IPS-NIHi7 (cell line): ENCODE measurements around the gene HOXB9.

Experiments used
- DNase-seq: peaks from one replicate; pipeline ENCODE4 v3.0.0; 2012; ENCODE audit warnings: mixed read lengths; ENCODE audit errors: extremely low spot score

HOXB9 gene

DNA sequence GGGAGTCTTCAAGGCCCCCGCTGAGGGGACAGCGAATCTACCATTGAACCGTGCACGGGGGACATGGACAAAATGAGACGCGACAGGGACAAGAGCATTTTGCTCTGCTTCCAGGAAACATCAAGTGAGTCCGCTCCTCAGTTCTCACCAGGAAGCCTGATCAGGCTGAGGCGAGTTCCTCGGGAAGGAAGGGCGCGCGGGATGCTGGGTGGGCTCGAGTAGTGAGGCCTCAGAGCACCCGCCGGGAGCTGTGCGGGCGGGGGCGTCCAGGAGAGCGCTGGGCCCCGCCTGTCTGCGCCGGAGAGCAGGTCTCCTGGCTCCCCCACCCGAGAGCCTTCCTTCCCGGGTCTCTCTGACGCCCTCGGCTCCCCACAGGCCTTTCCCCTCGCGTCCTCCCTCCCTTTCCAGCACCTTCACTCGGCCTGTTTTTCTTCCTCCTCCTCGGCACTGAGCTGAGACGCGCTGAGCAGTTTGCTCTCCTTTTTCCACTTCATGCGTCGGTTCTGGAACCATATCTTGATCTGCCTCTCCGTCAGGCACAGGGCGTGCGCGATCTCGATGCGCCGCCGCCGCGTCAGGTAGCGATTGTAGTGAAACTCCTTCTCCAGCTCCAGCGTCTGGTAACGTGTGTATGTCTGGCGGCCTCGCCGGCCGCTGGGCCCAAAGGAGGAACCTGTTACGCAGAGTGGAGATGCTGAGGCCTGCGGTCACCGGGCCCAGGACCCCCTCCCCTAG is 30.0 kb downstream of the HOXB9 start:
- no peak for DNase-seq

DNA sequence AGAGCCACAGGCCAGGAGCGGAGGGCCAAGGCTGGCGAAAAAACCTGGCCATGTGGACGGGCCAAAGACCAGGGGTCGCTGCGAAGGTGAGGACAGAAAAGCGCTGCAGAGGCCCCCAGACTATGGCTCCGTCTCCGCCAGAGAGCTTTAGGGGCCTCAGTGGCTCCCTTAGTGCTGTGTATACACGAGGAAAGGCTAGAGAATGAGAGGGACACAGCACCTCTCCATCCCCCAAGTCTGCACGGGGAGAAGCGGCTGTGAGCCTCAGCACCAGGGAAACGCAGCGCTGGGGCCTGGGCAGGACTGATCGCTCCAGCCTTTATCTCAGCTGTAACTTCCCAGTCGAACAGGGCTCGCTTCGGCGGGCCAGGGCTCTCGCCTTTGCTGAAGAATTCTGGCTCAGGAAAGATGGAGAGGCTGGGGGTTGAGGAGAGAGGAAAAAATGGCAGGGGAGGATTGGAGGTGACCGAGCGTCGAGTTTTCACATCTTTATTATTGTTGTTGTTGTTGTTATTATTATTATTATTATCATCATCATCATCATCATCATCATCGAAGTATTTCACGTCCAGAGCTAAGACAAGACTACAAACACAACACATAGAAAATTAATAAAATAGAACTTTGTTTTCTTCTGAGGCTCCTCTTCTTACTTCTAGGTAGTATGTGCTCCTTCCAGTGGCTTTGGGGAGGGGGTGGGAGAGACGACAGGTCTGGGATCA is 30.7 kb downstream of the HOXB9 start:
- no peak for DNase-seq

GRCh38 chr17:48594538-48595277 is 31.4 kb downstream of the HOXB9 start:
- no peak for DNase-seq

DNA sequence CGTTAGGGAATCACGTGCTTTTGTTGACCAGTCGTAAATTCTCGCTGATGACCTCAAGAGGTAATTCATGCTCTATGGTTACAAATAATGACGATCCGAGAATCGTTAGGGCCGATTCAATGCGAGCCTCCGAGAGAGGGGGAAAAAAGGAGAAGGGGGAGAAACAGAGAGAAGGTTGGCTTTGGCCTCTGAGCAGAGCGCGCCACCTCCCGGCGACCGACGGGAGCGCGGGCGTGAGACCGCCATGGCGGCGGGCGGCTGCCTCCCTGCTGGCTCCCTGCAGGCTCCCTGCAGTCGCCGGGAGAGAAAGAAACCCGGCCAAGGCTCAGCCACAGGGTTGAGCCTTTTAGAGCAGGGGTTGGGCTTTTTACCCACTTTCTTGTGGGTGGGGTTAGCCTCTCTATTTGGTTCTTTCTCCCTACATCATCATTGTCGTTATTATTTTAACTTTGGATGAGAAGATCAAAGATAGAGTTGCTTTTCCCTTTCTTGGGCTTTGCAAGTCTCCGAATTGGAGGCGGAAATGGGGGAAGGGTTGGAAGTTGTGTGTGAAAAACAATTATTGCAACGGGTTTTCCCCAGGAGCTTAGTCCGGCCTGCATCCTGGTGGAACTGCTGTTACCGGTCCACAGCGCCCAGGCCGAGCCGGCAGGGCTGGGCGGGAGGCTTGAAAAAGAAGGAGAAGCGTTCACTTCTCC is 32.2 kb downstream of the HOXB9 start:
- peak; percentile 84 for DNase-seq

- DNase-seq: no peak
Measured at GRCh38 chr17:48593126-48593829, 32.9 kb downstream of the HOXB9 start, which contains the start of gene HOXB5. HOXB5 (minus strand) TSS chr17:48593779; CDS start chr17:48593682, 97 bp downstream.

DNA sequence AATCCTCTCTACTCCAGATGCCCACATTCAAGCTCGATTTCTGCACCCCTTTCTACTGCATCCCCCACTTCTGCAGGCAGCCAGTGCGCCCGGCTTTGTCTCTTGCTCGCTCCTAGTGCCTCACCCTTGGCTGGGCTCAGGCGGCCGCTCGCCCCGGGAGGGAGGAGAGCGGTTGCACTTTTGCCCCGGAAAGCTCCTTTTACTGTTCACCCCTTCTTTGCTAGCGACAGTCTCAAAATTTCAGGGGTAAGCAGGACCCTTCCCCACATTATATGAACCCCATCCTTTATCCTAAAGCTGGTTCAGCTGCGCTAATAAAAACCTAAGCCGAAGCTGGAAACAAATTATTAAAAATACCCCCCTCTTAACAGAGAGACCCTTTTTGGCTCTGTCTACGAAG is 33.6 kb downstream of the HOXB9 start:
- DNase-seq: no peak

- no peak for DNase-seq
Measured at GRCh38 chr17:48592057-48592514, 34.1 kb downstream of the HOXB9 start.

DNA sequence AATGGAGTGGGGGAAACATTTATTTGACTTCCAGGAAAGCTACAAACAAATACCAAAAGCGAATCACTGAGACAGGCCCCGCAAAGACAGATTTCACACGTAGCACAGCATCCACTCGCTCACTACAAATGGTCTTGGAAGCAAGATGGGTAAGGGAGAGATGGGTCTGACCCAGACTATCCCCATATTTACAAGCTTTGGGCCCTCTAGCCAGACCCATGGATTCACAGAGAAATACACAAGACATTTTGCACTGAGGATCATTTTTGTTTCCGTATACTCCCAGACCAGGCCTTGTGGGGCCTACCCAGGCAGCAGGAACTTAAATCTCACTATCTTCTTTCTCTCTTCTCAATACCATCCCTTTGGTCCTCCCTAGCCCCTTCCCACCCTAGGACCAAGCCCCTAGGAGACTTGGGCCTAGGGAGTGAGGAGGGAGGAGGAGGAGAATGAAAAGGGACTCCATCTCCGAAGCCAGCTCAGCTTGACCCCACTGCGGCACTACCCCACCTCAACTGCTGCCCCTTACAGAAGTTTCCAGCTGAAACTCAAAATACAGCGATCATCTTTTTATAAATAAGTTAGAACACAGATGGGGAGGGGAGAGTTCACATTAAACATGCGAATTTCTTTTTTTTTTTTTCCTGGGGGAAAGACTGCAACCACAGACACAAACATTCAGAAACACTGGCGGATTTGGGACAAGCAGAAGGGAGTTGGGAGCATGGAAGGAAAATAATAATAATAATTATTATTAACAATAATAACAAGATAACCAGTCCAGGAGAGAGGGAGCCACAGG is 34.7 kb downstream of the HOXB9 start:
- DNase-seq: no peak

DNA sequence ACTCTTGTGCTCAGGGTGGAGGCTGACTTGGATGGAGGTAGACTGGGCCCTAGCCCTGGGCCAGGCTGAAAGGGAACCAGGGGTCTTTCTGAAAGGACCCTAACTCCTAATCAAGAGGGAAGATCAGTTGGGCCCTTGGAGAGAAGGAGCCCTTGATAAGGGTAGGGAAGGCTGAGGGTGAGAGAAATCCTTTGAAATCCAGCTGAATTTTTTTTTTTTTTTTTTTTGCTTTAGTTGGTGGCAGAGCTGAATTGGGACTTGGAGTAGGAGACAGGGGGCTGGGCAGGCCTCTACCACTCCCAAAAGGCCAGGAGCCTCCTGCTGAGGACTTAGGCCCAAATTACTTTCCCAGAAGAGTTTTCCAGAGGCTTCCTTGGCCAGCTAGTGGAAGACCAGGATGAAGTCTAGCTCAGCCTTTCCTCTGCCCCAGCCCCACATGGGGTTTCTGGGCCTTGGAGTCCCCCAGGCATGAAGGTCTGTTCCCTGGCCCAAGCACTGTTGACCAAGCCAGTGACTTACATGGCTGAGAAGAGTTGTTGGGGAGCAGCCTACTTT is 35.5 kb downstream of the HOXB9 start:
- DNase-seq: no peak

DNA sequence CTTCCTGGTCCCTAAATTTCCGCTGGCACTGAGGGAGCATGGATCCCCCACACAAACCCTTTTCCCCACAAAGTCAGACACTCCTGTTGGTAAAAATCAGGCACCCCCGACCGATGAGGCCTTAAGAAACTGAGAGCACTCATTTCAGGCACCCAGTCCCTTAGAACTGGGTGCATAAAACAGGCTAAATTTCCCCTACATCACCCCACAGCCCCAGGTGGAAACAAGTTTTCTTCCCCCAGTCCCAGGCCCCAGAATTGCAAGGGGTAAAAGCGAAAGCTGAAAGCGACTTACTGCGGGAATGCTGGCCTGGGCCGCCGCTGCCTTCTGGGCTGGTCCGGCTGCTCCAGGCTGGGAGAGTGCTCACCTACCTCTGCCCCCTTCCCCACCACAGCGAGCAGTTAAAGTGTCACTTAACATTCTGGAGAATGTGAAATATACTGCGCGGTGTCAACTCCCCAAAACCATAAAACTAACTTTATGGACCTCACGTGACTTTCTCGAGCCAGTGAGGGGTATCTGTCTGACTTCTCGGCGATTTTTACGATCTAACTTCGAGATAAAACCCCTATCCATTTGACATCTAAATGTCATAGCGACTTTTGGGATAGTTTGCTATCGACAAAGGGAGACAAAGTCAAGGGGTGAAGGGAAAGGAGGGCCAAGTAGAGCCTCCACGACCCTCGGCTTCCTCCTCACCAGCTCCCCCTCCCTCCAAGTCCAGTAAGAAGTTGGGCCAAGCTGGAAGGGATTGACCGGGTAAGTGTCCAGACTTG is 36.1 kb downstream of the HOXB9 start, which contains the start of gene HOXB3:
HOXB3 (minus strand) TSS at position 411 of the 776 bp plus-strand sequence. CDS start 37,767 bp downstream, outside the sequence.
- DNase-seq: no peak

DNA sequence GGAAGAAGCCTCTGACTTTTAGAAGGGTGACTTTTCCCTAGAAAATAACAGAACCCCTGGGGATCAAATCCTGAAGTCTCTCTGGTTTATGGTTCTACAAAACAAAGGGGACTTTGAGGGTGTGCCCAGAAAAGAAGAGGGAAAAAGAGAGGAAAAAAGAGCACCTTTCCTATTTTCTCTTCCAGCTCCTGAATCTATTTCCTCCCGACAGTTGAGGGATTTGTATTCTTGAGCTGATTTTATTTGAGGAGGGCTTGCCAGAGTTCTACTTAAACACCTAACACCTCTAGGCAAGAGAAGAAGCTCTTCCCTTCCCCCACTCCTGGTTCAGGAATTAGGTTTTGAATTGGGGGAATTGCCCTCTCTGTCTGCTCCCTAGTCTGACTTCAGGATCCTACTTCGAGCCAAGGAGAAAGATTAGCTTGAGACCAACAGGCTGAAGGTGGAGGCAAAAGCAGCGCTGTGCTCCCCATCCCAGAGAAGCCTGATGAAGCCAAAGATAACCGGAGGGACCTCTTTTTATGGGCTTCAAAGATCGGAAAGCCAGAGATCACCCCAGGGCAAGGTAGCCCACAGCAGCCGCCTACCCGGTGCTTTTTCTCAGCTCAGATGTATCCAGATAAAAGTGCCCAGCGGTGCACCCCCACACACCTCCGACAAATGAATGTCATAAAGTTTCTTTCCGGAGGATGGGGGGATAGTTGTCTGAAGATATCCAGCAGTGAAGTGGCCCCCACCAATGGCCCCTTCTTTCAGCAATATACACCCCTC is 36.9 kb downstream of the HOXB9 start:
- DNase-seq: no peak

GRCh38 chr17:48588528-48588927 is 37.6 kb downstream of the HOXB9 start:
- DNase-seq: no peak

DNA sequence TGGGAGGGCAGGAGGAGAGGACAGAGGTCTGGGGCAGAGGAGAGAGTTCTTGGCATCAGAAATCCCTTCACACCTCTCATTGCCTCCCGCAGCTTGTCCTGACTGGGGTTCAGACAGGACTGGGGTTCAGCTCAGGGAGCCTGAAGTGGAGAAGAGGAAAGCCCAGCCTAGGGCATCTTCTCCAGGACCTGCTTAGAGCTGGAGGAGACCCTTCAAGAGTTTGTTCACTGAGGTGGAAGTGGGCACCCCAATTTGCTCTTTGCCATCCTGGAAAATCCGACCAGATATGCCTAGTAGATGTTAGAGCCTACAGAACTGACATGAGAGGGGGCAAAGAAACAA is 38.1 kb downstream of the HOXB9 start:
- no peak for DNase-seq

DNA sequence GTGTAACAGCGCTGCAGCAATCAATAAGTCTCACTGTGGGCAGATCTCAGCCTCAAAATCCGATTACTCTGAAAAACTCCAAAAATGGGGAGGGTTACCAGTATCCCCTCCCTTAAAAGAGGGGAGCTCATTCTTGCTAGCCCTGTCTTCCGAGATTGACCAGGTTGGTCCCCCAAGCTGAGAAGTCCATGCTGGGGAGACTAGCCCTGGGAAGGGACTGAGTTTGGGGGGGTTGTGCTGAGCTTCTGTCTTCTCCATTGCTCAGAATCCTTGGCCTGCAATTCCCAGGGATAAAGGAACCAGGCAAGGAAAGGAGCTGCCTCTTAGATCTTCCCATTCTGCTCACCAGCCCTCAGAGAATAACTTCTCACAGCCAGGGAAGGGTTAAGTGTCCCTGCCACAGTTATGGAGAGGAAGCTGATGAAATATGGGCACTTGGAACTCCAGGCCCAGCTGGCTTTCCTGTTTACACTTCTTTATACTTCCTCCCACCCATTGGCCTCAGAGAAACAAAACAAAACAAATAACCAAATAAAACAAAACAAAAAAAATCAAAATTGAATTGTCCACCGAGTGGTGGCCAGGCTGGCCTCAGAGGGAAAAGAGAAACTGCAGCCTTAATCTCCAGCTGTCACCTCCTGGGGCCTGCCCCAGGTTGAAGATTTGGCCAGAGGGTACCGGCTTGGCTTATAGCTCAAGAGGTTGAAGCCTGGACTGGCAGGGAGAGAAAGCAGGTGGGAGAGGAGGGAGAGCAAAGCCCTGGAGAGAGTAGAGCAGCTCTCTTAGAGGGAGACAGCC is 38.7 kb downstream of the HOXB9 start:
- DNase-seq: no peak

- DNase-seq: no peak
Measured at GRCh38 chr17:48586355-48587258, 39.6 kb downstream of the HOXB9 start.

GRCh38 chr17:48584223-48584741 is 41.9 kb downstream of the HOXB9 start:
- DNase-seq: no peak
